ENCODE data around the gene ALDH3A1.

- TF ChIP-seq EP300 (IDR thresholded peaks at IDR 0.05) (no peak), CTCF (IDR thresholded peaks at IDR 0.05) (no peak), TP53 (CRISPR knock-in tag; IDR thresholded peaks at IDR 0.05) (no peak), BCL3 (IDR thresholded peaks at IDR 0.05) (no peak), HMGXB4 (CRISPR knock-in tag; IDR thresholded peaks at IDR 0.05; ENCODE audit: borderline replicate concordance) (no peak), NR3C1 (IDR thresholded peaks at IDR 0.05) (no peak), ESRRA (IDR thresholded peaks at IDR 0.05; ENCODE audit: borderline replicate concordance, low read length) (no peak), BHLHE40 (IDR thresholded peaks at IDR 0.05; ENCODE audit: low read depth, low read length) (no peak)
Measured at GRCh38 chr17:19728084-19728495, 20.0 kb downstream of the ALDH3A1 start.

All from A549 (cell line).